Right lobe of liver (tissue), 6 donors: Measurements from ENCODE around the gene PPA2. TPM values are rescaled to one million over a fixed set of nuclear protein-coding genes. Genes with fewer than 3 reads are reported as not detected.

Experiments used
- ATAC-seq, 4 donors: fragments of 200-7000 bp; cut with Tn5 transposase; one replicate each; pipeline ENCODE4 v1.9.1; 2020; ENCODE audit warnings: mild to moderate bottlenecking in 4 of 4, moderate library complexity in 4 of 4
- DNase-seq, 3 donors: peaks; one replicate each; pipeline ENCODE4 v3.0.0-alpha.2; 2020
- H3K27ac ChIP-seq, 3 donors: fragments of 200-600 bp; one replicate each; pipeline ENCODE4 v1.8.0; 2022
- H3K27me3 ChIP-seq, 2 donors: fragments of 200-600 bp; one replicate each; pipeline ENCODE4 v1.8.0; 2022
- H3K36me3 ChIP-seq, 4 donors: fragments of 200-600 bp; sonication (generic) in 1 of 4; one replicate each; pipeline versions ENCODE4 v1.5.1 to v1.8.0; 2017 to 2022; ENCODE audit warnings: control low read depth in 1 of 4
- H3K4me1 ChIP-seq, 4 donors: fragments of 200-600 bp; sonication (generic) in 1 of 4; one replicate each; pipeline versions ENCODE4 v1.5.1 to v1.8.0; 2017 to 2022; ENCODE audit warnings: control low read depth in 1 of 4
- H3K4me3 ChIP-seq, 3 donors: fragments of 200-600 bp; one replicate each; pipeline ENCODE4 v1.8.0; 2022
- H3K9me3 ChIP-seq, 4 donors: fragments of 200-600 bp; sonication (generic) in 1 of 4; one replicate each; pipeline versions ENCODE4 v1.5.1 to v1.8.0; 2017 to 2022; ENCODE audit warnings: control low read depth in 1 of 4
- CTCF ChIP-seq, 4 donors: fragments of 200-600 bp in 3 of 4; fragments of 450-650 bp in 1 of 4; IDR thresholded peaks; one replicate each; pipeline versions ENCODE4 v1.5.1 to v1.8.0; 2016 to 2022; ENCODE audit warnings: antibody characterized with exemption in 4 of 4, mild to moderate bottlenecking in 2 of 4
- POLR2A ChIP-seq: fragments of 450-650 bp; IDR thresholded peaks from one replicate; pipeline ENCODE4 v1.6.1; 2017; ENCODE audit warnings: antibody characterized with exemption, mild to moderate bottlenecking
- WGBS: methylation state at CpG from one replicate; pipeline ENCODE4 v1.1.6; 2018; ENCODE audit warnings: low coverage, low lambda C conversion rate; ENCODE audit not compliant: insufficient coverage; ENCODE audit errors: missing lambda C conversion rate; 5-methylcytosine and 5-hydroxymethylcytosine counted together
- intact Hi-C, 2 donors: fragments of 100-400 bp; cut with DNase I; formaldehyde crosslinking; loops; one replicate each; pipeline versions ENCODE4 v1.11.2 to v1.14.1; 2022
- total RNA-seq, 6 experiments: library from RNA; depleted of rRNA in 2 of 6; stranded (reverse); fragments of >200 nt in 2 of 6; fragmentation: NEBNext Ultra II Directional in 3 of 6; extraction: Animal tissue kit (Norgen Biotek cat#: 25700) in 3 of 6; gene quantifications; one replicate each; pipeline versions ENCODE4 v1.1.0 to v1.2.4, GENCODE V29; 2016 to 2023
- donor health status: DM: no; HTN: yes; CAD: no.
- donor health status: DM: no; HTN: no; CAD: no.
- donor health status: DM: no; HTN: no; CAD: no.
- donor health status: DM: no; HTN: yes; CAD: no.
- donor health status: DM: no; HTN: yes; CAD: no.

PPA2 gene
- total RNA-seq, 6 experiments from 2014 or later: 45.9 to 78.3 (median 65.1) TPM

DNA sequence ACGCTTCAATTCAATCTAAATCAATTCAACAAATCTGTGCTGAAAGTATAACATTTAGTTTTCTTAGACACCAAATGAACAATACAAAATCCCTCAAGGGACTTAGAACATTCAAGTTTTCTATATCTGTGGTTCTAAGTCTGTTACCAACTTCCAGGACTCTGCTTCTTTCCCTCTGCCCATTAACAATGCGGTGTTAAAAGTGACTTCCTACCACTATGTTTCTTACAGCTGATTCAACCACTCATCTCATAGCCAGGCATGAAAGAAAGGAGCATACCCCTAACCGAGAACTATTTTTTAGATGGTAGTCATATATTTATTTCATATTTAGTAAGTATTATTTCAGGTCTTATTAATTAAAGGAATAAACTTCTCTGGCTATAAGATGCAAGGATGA lies 38.9 kb downstream of the PPA2 start:
- H3K4me3 ChIP-seq: no peak overlapping the region
- WGBS: 98% methylated on average over 3 of the region's 3 CpGs
- H3K36me3 ChIP-seq: peaks cover 0 to 6% (median 0%) of the 10 kb centered on the region in 4 donors
- H3K9me3 ChIP-seq: no peaks in the 10 kb centered on the region
- no peak overlapping the region for H3K27ac ChIP-seq
- no peak for TF ChIP-seq CTCF (IDR thresholded peaks at IDR 0.05)
- no peak for TF ChIP-seq POLR2A
- no peak for DNase-seq
- intact Hi-C loops: no loop called here
- H3K4me1 ChIP-seq: no peaks in the 10 kb centered on the region
- no peaks in the 10 kb centered on the region for H3K27me3 ChIP-seq
- no peak for ATAC-seq

- no peaks in the 10 kb centered on the region for H3K27me3 ChIP-seq
- no peaks in the 10 kb centered on the region for H3K9me3 ChIP-seq
- peaks cover 0 to 6% (median 0%) of the 10 kb centered on the region in 4 donors for H3K36me3 ChIP-seq
- whole genome bisulfite sequencing: 86% methylated on average over 3 of the region's 3 CpGs
- H3K4me3 ChIP-seq: no peak overlapping the region
- no peak for TF ChIP-seq CTCF (IDR thresholded peaks at IDR 0.05)
- no peak for TF ChIP-seq POLR2A
- ATAC-seq: no peak
- intact Hi-C loops: no loop called here
- H3K4me1 ChIP-seq: no peaks in the 10 kb centered on the region
- no peak overlapping the region for H3K27ac ChIP-seq
- no peak for DNase-seq
Measured at GRCh38 chr4:105433421-105433820, 40.4 kb downstream of the PPA2 start.

- H3K36me3 ChIP-seq: peaks cover 0 to 6% (median 0%) of the 10 kb centered on the region in 4 donors
- TF ChIP-seq POLR2A (no peak), CTCF (IDR thresholded peaks at IDR 0.05) (no peak)
- intact Hi-C loops: no loop called here
Measured at GRCh38 chr4:105432438-105432837, 41.4 kb downstream of the PPA2 start.

DNA sequence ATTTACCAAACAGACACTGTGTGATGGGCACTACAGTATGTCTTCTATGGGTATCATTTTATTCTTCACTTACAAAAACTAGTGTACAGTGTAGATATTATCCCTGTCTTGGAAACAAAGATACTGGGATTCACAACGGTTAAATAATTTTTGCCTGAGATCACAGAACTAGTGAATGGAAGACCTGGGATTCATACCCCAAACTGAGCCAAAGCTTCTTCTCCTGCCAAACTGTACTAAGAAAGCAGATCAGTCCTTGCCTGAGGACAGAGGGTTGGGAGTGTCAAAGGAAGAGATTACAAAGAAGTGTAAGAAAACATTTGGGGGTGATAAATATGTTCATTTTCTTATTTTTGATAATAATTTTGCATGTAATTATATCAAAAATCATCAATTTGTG lies 43.1 kb downstream of the PPA2 start:
- H3K27me3 ChIP-seq: no peaks in the 10 kb centered on the region
- WGBS: 91% methylated on average over 1 of the region's 1 CpG
- DNase-seq: no peak
- H3K9me3 ChIP-seq: no peaks in the 10 kb centered on the region
- peaks cover 0 to 6% (median 0%) of the 10 kb centered on the region in 4 donors for H3K36me3 ChIP-seq
- H3K4me3 ChIP-seq: no peak overlapping the region
- no peak overlapping the region for H3K27ac ChIP-seq
- ATAC-seq: no peak
- no peak for TF ChIP-seq POLR2A
- no peak for TF ChIP-seq CTCF (IDR thresholded peaks at IDR 0.05)
- intact Hi-C loops: no loop called here
- no peaks in the 10 kb centered on the region for H3K4me1 ChIP-seq

More at GRCh38 chr4:105432438-105432837, 41.4 kb downstream of the PPA2 start:
- Histone ChIP-seq H3K27ac (no peak overlapping the region), H3K27me3 (no peaks in the 10 kb centered on the region), H3K9me3 (no peaks in the 10 kb centered on the region), H3K4me3 (no peak overlapping the region), H3K4me1 (no peaks in the 10 kb centered on the region)
- ATAC-seq: no peak
- 98% methylated on average over 4 of the region's 4 CpGs for WGBS
- no peak for DNase-seq
